Measurements from ENCODE around the gene AP3B1.

Gene AP3B1

GRCh38 chr5:78289911-78290310, 4.6 kb downstream of the AP3B1 start:
- no peak for DNase-seq

DNA sequence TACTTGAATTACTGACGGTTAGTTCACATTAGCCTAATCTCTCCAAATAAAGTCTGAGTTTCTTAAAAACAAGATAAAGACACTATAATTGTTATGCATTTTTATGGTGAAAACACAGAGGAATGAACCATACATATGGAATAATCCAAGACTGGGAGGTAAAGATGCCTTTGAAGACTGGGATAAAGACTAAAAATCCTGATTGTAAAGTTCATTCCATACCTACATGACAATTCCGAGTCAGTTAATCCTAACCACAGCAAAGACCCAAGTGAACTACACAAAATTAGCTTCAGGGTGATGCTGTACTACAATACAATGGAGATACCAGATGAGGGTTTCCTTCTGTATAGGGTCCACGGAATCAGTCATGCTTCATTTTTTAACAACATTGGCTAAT, 6.3 kb downstream of the AP3B1 start:
- no peak for DNase-seq

- no peak for DNase-seq
These were observed 6.7 kb downstream of the AP3B1 start for GRCh38 chr5:78287833-78288232.

GRCh38 chr5:78287169-78287568, 7.3 kb downstream of the AP3B1 start:
- no peak for DNase-seq

GRCh38 chr5:78286290-78286689, 8.2 kb downstream of the AP3B1 start:
- DNase-seq, result no peak

DNA sequence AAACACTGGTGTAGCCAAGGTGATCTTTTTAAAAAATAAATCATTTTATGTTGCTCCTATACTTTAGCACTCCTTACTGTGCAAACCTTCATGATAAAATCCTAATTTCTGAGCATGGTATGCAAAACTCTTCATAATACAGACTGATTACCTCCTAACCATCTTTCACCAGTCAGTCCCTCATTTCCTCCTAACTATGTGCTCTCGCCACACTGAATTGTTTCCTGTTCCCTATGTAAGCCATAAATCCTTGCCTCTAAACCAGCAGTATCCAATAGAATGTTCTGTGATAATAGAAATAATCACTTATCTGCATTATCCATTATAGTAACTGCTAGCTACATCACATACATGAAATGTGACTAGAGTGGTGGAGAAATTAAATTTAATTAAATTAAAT, 10.7 kb downstream of the AP3B1 start:
- DNase-seq, result no peak

DNA sequence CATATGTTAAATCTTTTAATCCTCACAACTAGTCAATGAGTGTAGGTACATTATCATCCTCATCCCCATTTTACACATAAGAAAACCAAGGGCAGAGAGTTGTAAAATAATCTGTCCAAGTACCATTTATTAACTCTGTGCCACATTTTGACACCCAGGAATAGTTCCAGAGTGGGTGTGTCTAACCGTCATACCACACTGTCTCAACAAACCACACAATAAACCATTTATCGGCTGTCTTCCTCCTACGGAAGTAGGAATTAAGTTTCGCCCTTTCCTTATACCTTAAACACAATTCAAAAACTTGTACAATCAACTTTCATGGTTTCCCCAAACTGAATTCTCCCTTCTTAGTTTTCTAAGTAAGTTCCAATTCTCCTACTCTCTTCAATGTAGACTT, 11.4 kb downstream of the AP3B1 start:
- no peak for DNase-seq

DNA sequence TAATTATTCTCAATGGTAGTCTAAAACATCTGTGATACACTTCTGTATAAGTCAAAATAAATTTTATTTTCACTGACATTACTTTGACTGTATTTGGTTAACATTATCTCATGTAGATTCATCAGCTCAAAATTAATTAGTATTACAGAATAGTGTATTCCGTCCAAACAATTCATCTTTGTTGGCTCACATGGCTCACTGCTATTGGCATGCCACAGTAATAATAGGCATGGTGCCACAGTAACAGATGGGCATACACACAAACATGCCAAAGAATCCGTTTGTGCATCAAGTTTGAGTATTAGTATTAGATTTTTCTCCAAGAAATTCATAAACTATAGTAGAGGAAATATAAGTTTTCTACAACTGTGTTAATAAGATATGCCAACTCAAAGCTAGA, 14.2 kb downstream of the AP3B1 start:
- no peak for DNase-seq

DNA sequence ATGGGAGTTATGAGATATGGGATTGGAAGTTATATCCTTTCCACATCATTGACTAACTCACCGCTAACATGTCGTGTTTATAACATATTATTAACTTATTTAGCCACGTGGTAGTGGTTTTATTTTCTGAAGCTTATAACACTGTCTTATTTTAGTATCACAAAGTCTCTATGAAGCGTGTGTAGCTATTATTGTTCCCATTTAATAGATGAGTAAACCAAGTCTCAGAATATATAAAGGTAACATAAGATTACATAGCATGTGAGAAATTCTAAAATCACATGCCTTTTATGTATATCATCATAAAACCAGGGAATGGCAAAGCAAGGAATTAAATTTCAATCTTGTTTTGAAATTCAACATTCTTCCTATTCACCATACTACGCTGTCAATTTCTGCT, 15.3 kb downstream of the AP3B1 start:
- no peak for DNase-seq

DNA sequence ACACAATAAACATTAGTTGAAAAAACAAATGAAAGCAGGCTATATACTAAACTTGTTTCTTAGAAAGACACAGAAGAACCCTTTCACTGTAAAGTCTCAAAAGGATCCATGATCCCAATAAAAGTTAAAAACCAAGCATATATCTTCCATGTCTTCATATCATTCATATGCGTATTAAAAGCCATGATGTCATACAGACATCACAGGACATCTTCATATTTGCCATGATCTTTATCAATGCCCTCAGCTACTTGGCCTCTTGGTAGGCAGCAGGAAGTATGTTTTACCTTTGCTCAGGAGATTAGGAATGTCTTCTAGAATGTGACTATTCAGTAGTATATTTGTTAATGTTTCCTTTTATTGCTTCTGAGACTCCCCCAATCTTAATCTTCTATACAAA, 16.8 kb downstream of the AP3B1 start:
- no peak for DNase-seq

GRCh38 chr5:78275998-78276543, 18.4 kb downstream of the AP3B1 start:
- DNase-seq, result no peak

- no peak for DNase-seq
These were observed 19.8 kb downstream of the AP3B1 start for GRCh38 chr5:78274540-78275197.

DNA sequence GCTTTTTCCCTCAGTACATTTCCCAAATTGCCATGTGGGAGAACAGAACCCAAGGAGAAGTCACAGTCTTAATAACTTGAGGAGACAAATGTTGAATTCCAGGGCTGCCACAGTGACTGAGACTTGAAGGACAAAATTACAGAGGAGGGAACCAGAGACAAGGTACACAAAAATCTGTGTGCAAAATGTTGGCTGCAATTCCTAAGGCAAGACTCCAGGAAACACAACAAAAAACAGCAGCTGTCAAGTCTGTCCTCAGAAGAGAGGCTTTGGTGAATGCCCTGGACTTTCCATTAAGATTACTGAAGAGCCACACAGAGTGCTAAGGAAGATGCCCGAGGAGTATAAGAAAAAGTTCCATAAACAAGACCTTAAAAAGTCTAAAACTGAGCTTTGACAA, 21.1 kb downstream of the AP3B1 start:
- DNase-seq, result no peak

- no peak for DNase-seq
These were observed 22.7 kb downstream of the AP3B1 start for GRCh38 chr5:78271766-78272165.

- DNase-seq, result no peak
These were observed 25.3 kb downstream of the AP3B1 start for GRCh38 chr5:78269088-78269703.

GRCh38 chr5:78268356-78268755, 26.1 kb downstream of the AP3B1 start:
- DNase-seq, result no peak

GRCh38 chr5:78265163-78265562, 29.3 kb downstream of the AP3B1 start:
- no peak for DNase-seq

DNA sequence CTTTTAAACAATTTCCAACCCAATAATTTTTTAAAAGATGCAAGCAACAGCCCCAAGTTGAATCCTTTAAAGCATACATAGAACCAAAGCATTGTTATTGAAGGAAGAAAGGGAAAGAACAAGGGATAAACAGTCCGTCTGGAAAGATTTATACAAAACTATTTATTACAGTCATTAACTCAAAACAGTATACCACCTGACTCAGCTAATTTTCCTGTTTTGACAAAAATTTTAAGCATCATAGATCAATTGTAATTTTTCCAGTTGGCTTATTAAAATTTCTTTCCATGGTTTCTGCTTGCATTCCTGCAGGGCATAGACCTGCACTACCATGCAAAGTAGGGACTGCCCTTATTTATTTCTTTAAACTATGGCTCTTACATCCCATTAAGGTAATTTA, 29.9 kb downstream of the AP3B1 start:
- no peak for DNase-seq

DNA sequence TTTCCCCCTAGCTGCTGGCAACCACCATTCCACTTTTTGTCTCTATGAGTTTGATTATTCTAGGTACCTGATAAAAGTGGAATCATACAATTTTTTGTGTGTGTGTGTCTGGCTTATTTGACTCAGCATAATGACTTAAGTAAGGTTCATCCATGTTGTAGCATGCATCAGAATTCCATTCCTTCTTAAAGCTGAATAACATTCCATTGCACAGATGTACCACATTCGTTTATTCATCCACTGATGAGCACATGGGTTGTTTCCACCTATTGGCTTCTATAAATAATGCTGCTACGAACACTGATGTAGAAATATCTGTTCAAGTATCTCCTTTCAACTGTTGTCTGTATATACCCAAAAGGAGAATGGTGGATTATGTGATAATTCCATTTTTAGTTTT, 33.7 kb downstream of the AP3B1 start:
- no peak for DNase-seq

- DNase-seq, result no peak
These were observed 41.3 kb downstream of the AP3B1 start for GRCh38 chr5:78253201-78253600.

- no peak for DNase-seq
These were observed 41.8 kb downstream of the AP3B1 start for GRCh38 chr5:78252715-78253114.

GRCh38 chr5:78251663-78252284, 42.7 kb downstream of the AP3B1 start:
- DNase-seq, result no peak

DNA sequence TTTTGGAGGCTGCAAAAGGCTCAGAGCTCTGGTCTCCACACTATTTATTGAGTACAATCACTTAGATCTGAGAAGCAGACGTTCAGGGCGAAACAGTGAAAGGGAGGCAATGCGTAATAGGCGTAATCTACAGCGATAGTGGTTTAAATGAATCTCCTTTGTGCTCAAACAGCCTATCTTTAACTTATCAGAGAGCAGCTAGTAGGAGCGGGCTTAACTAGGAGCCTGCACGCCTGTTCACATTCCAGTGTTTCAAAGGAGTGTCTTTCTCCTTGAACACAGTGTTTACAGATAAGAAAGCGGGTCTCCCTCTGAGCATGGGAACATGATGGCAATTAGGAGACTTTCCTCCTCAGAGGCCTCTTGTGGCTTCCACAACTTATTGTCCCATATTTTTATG, 49.4 kb downstream of the AP3B1 start:
- no peak for DNase-seq

DNA sequence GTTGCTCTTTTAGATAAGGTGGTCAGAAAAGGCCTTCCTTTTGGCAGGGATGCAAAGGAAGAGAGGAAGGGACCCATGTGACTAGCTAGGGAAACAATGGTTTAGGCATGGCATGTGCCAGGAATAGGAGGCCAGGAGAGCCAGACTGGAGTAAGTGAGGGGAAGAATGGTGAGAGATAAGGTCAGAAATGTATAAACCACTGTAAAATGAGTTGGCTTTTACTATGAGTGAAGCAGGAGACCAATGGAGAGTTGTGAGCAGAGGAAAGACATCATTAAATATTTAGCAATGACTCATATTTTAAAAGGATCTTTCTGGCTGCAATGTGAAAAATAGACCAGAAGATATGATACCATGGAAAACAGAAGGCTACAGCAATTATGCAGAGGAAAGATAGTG, 50.9 kb downstream of the AP3B1 start:
- DNase-seq, result no peak

Measured in femur (tissue), 1 donor.